HUES6 (cell line): Measurements from ENCODE around the gene RXFP4.

Source experiments
- H3K27ac ChIP-seq: 2 replicates; pipeline ENCODE4 v1.7.0; 2013; ENCODE audit warnings: low read depth, mild to moderate bottlenecking, low read length, inconsistent platforms
- H3K27me3 ChIP-seq: 2 replicates; pipeline ENCODE4 v1.6.1; 2013; ENCODE audit warnings: low read length; ENCODE audit not compliant: control insufficient read depth, insufficient read depth
- H3K36me3 ChIP-seq: 2 replicates; pipeline ENCODE4 v1.6.1; 2013; ENCODE audit warnings: low read length; ENCODE audit not compliant: control insufficient read depth, insufficient read depth
- H3K4me1 ChIP-seq: 2 replicates; pipeline ENCODE4 v1.6.1; 2013; ENCODE audit warnings: low read length; ENCODE audit not compliant: control insufficient read depth, insufficient read depth
- H3K4me3 ChIP-seq: 2 replicates; pipeline ENCODE4 v1.5.1; 2013; ENCODE audit warnings: low read depth, low read length
- H3K9ac ChIP-seq: one replicate; pipeline ENCODE4 v1.6.1; 2013; ENCODE audit warnings: mild to moderate bottlenecking, low read length
- H3K9me3 ChIP-seq: 2 replicates; pipeline ENCODE4 v1.6.1; 2013; ENCODE audit warnings: low read depth, low read length; ENCODE audit not compliant: control insufficient read depth, insufficient read depth

RXFP4 gene

GRCh38 chr1:155962599-155963211, 21.3 kb downstream of the RXFP4 start:
- Histone ChIP-seq H3K9me3 (no peaks in the 10 kb centered on the region), H3K4me3 (no peak overlapping the region), H3K36me3 (peaks cover 87% of the 10 kb centered on the region), H3K27ac (no peak overlapping the region), H3K9ac (no peak overlapping the region), H3K4me1 (peaks cover 17% of the 10 kb centered on the region), H3K27me3 (no peaks in the 10 kb centered on the region)

GRCh38 chr1:155964193-155964592, 22.8 kb downstream of the RXFP4 start:
- H3K36me3 ChIP-seq, result peaks cover 86% of the 10 kb centered on the region
- H3K9ac ChIP-seq, result no peak overlapping the region

GRCh38 chr1:155966135-155966534, 24.7 kb downstream of the RXFP4 start:
- Histone ChIP-seq H3K9me3 (no peaks in the 10 kb centered on the region), H3K27ac (no peak overlapping the region), H3K27me3 (no peaks in the 10 kb centered on the region), H3K36me3 (peaks cover 72% of the 10 kb centered on the region), H3K4me3 (no peak overlapping the region), H3K9ac (no peak overlapping the region), H3K4me1 (peaks cover 51% of the 10 kb centered on the region)

More at GRCh38 chr1:155964193-155964592, 22.8 kb downstream of the RXFP4 start:
- H3K27ac ChIP-seq, result no peak overlapping the region
- H3K4me3 ChIP-seq, result no peak overlapping the region
- H3K9me3 ChIP-seq, result no peaks in the 10 kb centered on the region
- H3K4me1 ChIP-seq, result peaks cover 32% of the 10 kb centered on the region
- no peaks in the 10 kb centered on the region for H3K27me3 ChIP-seq

GRCh38 chr1:155966750-155967149, 25.3 kb downstream of the RXFP4 start:
- Histone ChIP-seq H3K27ac (no peak overlapping the region), H3K27me3 (no peaks in the 10 kb centered on the region), H3K9me3 (no peaks in the 10 kb centered on the region), H3K9ac (no peak overlapping the region), H3K4me3 (no peak overlapping the region), H3K36me3 (peaks cover 67% of the 10 kb centered on the region), H3K4me1 (peaks cover 51% of the 10 kb centered on the region)

- H3K27ac ChIP-seq, result 0 out of 2 replicates have a peak overlapping the region, but pooled peaks have one; percentile 2
- H3K4me3 ChIP-seq, result 0 out of 2 replicates have a peak overlapping the region, but pooled peaks have one; percentile 3
- H3K36me3 ChIP-seq, result peaks cover 60% of the 10 kb centered on the region
- no peaks in the 10 kb centered on the region for H3K27me3 ChIP-seq
- no peaks in the 10 kb centered on the region for H3K9me3 ChIP-seq
- peaks cover 55% of the 10 kb centered on the region for H3K4me1 ChIP-seq
- peak overlapping the region; percentile 26 for H3K9ac ChIP-seq
Observed at GRCh38 chr1:155967341-155968050, 26.1 kb downstream of the RXFP4 start.

- H3K27ac ChIP-seq, result 0 out of 2 replicates have a peak overlapping the region, but pooled peaks have one; percentile 2
- no peak overlapping the region for H3K4me3 ChIP-seq
- H3K4me1 ChIP-seq, result peaks cover 56% of the 10 kb centered on the region
- peaks cover 54% of the 10 kb centered on the region for H3K36me3 ChIP-seq
- no peaks in the 10 kb centered on the region for H3K27me3 ChIP-seq
- H3K9me3 ChIP-seq, result no peaks in the 10 kb centered on the region
- H3K9ac ChIP-seq, result no peak overlapping the region
Observed at GRCh38 chr1:155968051-155968400, 26.6 kb downstream of the RXFP4 start.

GRCh38 chr1:155968670-155969069, 27.2 kb downstream of the RXFP4 start:
- no peaks in the 10 kb centered on the region for H3K9me3 ChIP-seq
- no peak overlapping the region for H3K27ac ChIP-seq
- peaks cover 53% of the 10 kb centered on the region for H3K36me3 ChIP-seq
- H3K9ac ChIP-seq, result no peak overlapping the region
- no peak overlapping the region for H3K4me3 ChIP-seq
- H3K27me3 ChIP-seq, result no peaks in the 10 kb centered on the region
- H3K4me1 ChIP-seq, result peaks cover 56% of the 10 kb centered on the region

GRCh38 chr1:155969377-155969791, 27.9 kb downstream of the RXFP4 start:
- Histone ChIP-seq H3K4me3 (no peak overlapping the region), H3K27me3 (no peaks in the 10 kb centered on the region), H3K36me3 (peaks cover 50% of the 10 kb centered on the region), H3K9me3 (no peaks in the 10 kb centered on the region), H3K9ac (no peak overlapping the region), H3K4me1 (peaks cover 61% of the 10 kb centered on the region), H3K27ac (no peak overlapping the region)

GRCh38 chr1:155970531-155971167, 29.2 kb downstream of the RXFP4 start:
- peak overlapping the region; percentile 17 for H3K9ac ChIP-seq
- no peaks in the 10 kb centered on the region for H3K9me3 ChIP-seq
- H3K4me3 ChIP-seq, result no peak overlapping the region
- H3K27me3 ChIP-seq, result no peaks in the 10 kb centered on the region
- H3K36me3 ChIP-seq, result peaks cover 37% of the 10 kb centered on the region
- H3K4me1 ChIP-seq, result peaks cover 73% of the 10 kb centered on the region
- no peak overlapping the region for H3K27ac ChIP-seq

- H3K27ac ChIP-seq, result no peak overlapping the region
- H3K36me3 ChIP-seq, result peaks cover 22% of the 10 kb centered on the region
- peaks cover 79% of the 10 kb centered on the region for H3K4me1 ChIP-seq
- no peaks in the 10 kb centered on the region for H3K9me3 ChIP-seq
- H3K9ac ChIP-seq, result no peak overlapping the region
- H3K27me3 ChIP-seq, result no peaks in the 10 kb centered on the region
- no peak overlapping the region for H3K4me3 ChIP-seq
Observed at GRCh38 chr1:155971910-155972809, 30.7 kb downstream of the RXFP4 start.
